Suprapubic skin (tissue), 4 donors: ENCODE measurements around the gene PPIL4.

Experiments used
- POLR2A ChIP-seq, 2 donors: fragments of 450-650 bp; IDR thresholded peaks; one replicate each; pipeline ENCODE4 v1.6.1; 2017; ENCODE audit warnings: antibody characterized with exemption in 2 of 2, mild to moderate bottlenecking in 2 of 2, moderate library complexity in 2 of 2
- POLR2AphosphoS5 ChIP-seq, 3 donors: sonication (generic); formaldehyde crosslinking; IDR thresholded peaks; one replicate each; pipeline ENCODE4 v1.6.1; 2017; ENCODE audit warnings: antibody characterized with exemption in 3 of 3
- TF ChIP-seq, protein P1 (sequence below), 2 donors: fragments of 200-600 bp in 1 of 2; fragments of 450-650 bp in 1 of 2; sonication (generic) in 1 of 2; IDR thresholded peaks; one replicate each; pipeline ENCODE4 v1.5.1; 2016 to 2019; ENCODE audit warnings: antibody characterized with exemption in 2 of 2, mild to moderate bottlenecking in 1 of 2, moderate library complexity in 1 of 2

- TF ChIP-seq, protein P1, sequence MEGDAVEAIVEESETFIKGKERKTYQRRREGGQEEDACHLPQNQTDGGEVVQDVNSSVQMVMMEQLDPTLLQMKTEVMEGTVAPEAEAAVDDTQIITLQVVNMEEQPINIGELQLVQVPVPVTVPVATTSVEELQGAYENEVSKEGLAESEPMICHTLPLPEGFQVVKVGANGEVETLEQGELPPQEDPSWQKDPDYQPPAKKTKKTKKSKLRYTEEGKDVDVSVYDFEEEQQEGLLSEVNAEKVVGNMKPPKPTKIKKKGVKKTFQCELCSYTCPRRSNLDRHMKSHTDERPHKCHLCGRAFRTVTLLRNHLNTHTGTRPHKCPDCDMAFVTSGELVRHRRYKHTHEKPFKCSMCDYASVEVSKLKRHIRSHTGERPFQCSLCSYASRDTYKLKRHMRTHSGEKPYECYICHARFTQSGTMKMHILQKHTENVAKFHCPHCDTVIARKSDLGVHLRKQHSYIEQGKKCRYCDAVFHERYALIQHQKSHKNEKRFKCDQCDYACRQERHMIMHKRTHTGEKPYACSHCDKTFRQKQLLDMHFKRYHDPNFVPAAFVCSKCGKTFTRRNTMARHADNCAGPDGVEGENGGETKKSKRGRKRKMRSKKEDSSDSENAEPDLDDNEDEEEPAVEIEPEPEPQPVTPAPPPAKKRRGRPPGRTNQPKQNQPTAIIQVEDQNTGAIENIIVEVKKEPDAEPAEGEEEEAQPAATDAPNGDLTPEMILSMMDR (IDR thresholded peaks at IDR 0.05) = no peak
- TF ChIP-seq POLR2AphosphoS5 (IDR thresholded peaks at IDR 0.05) (no peak), POLR2A (IDR thresholded peaks at IDR 0.05) (no peak)
Measured at GRCh38 chr6:149534742-149535141, 11.1 kb downstream of the PPIL4 start.
